GF-D8 (cell line): ENCODE measurements around the gene WDR77.

Experiments used
- DNase-seq: peaks from one replicate; lab custom pipeline; 2025; lab: John Stamatoyannopoulos, UW

The WDR77 gene

DNA sequence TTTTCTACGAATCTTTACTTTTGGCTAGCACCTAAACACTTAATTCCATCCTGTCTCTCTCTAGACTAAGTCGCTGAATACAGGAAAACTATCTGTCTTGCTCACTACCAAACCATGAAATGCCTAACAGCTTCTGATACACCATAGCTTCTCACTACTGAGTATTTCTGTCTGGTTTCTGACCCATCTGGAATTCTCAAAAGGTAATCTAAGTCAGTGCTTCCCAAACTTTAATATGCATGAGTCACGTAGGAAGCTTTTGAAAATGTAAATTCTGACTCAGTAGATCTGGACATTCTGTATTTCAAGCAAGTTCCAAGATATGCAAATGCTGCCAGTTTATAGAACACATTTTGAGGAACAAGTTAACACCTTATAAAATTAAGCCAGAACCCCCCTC lies 12.3 kb downstream of the WDR77 start:
- no peak for DNase-seq

DNA sequence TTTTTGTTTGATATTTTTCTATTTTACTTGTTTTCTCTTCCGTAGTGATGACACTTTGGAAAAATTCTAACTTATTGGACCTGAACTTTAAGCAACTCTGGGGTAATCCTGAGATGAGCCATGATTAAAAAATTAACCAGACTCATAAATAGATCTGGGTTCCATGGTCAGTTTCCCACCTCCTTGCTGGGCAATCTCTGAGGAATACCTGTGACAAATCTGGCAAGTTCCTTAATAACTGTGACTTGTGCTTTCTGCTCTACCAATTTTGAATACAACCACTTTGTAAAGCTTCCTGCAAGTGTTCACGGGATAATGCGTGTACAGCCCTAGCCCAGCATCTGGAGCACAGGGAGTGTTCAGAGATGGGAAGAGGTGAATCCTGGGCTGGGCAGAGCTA lies 24.8 kb downstream of the WDR77 start:
- DNase-seq: no peak

DNA sequence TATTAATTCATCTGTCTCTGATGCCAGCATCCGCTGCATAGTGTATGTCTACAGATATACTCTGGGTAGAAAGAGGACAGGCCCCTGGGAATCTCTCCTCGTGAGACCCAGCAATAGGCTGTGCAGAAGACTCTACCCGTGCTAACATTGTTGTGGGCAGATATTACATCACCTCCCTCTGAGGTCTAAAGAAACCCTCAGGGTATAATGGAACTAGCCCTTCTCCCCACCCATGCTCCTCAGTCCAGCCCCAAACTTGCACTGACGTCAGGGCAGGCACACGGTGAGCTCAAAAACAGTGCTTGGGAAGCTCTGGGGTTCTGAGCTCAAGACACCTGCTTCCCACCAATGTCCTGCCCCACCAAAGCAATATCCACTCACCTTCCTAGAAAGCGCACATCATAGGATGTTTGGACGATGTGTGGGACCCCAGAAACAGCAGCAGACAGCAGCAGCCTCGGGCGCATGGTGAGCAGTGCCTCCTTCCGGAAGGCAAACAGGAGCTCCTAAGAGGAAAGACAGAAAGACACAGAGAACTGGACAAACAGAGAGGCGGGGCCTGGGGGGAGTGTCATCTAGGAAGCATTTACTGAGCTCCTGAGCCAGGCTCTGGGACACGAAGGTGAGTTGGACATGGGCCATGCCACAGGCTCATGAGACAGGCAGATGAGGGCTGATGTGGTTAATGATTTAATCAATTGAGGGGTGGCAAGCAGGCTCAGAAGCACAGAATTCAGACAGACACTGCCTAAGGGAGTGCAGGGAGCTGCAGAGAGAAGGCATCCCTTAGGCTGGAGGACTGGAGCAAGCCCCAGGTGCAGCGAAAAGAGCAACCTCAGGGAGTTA lies 26.3 kb downstream of the WDR77 start:
- no peak for DNase-seq

- no peak for DNase-seq
Measured at GRCh38 chr1:111420377-111420776, 28.7 kb downstream of the WDR77 start.

DNA sequence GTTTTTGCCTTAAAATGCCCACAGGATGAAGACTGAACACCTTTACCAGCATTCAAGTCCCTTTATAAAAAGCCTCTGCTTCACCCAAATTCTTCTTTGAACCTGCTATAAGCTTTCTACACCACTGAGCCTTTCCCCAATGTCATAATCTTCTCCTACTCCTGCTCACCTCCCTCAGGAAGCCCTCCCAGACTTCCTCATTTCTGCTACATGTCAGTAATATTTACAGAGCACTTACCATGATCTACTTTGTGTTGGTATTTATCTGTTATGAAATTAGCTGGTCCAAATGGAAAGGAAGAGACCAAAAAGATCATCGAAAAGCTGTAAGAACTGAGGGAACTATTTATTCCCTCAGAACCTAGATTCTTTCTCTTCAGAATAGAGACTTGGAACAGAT lies 30.0 kb downstream of the WDR77 start:
- DNase-seq: no peak

- DNase-seq: no peak
Measured at GRCh38 chr1:111417755-111418154, 31.3 kb downstream of the WDR77 start.

GRCh38 chr1:111415461-111415860 lies 33.6 kb downstream of the WDR77 start:
- no peak for DNase-seq

GRCh38 chr1:111414756-111415155 lies 34.3 kb downstream of the WDR77 start:
- DNase-seq: no peak

- DNase-seq: no peak
Measured at GRCh38 chr1:111412839-111413238, 36.2 kb downstream of the WDR77 start.

DNA sequence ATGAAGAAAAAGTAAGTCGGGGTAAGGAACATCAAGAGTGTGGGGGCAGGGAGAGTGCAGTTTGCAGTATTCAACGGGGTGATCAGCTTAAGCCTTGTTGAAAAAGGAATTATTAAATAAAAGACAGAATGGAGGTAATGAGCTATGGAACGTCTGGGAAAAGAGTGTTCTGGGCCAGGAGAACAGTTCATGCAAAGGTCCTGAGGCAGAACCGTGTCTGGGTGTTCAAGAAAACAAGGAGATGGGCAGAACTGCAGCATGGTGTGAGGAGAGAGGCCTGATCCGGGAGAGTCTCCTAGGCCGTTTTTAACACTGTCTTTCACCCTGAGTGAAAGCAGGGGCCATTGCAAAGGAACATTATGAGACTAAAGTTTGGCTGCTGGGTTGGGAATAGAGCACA lies 41.8 kb downstream of the WDR77 start:
- no peak for DNase-seq

- DNase-seq: no peak
Measured at GRCh38 chr1:111406321-111406768, 42.7 kb downstream of the WDR77 start.

GRCh38 chr1:111404588-111404987 lies 44.5 kb downstream of the WDR77 start:
- no peak for DNase-seq

- no peak for DNase-seq
Measured at GRCh38 chr1:111402083-111402482, 47.0 kb downstream of the WDR77 start.

GRCh38 chr1:111399792-111400610 lies 49.1 kb downstream of the WDR77 start:
- DNase-seq: no peak

- no peak for DNase-seq
Measured at GRCh38 chr1:111392460-111392945, 56.6 kb downstream of the WDR77 start.

DNA sequence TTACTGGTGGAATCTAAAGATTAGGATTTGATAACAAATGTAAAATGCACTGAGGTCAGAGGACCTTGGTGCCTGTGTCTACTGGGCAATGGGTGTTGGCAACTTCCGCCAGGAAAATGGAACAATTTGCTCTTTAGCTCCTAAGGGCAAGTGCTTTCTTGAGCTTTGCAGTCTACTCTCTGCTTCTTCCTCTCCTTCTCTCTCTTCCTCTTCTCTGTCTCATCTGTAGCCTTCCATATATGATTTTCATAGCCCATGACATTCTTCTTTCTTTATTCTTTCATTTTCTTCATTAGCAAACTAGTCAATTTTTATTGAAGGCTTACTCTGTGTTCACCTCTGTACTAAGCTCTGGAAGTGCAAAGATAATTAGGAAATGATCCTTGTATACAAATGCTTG lies 57.0 kb downstream of the WDR77 start:
- DNase-seq: no peak
